Stimulated activated naive B cell treated with anti-CD40 and anti-IgM and Interleukin-4, amounts not matched to agents 10 μg/mL and 1 μg/mL and 100 μg/mL, for 72 hours (primary cell): Measurements from ENCODE around the gene MIEF1.
A peak's percentile ranks its signal among the peaks of the same experiment; 100 is the strongest.

Experiments
- ATAC-seq, 2 donors: fragments of 150-1000 bp; cut with Tn5 transposase; replicated peaks; 2 replicates each; pipeline ENCODE4 v1.10.0; 2021; ENCODE audit warnings: moderate library complexity in 1 of 2
- DNase-seq: peaks from one replicate; pipeline ENCODE4 v3.0.0; 2021
- H3K27ac Mint-ChIP-seq: one replicate; pipeline ENCODE4 v1.8.0; 2022; ENCODE audit warnings: mild to moderate bottlenecking, mixed read lengths
- H3K27me3 Mint-ChIP-seq, 2 donors: one replicate each; pipeline ENCODE4 v1.8.0; 2022; ENCODE audit warnings: mixed read lengths in 2 of 2
- H3K36me3 Mint-ChIP-seq, 2 donors: one replicate each; pipeline ENCODE4 v1.8.0; 2022; ENCODE audit warnings: mixed read lengths in 2 of 2, mild to moderate bottlenecking in 1 of 2
- H3K4me1 Mint-ChIP-seq, 2 donors: one replicate each; pipeline ENCODE4 v1.8.0; 2022; ENCODE audit warnings: mixed read lengths in 2 of 2, mild to moderate bottlenecking in 1 of 2
- H3K4me3 Mint-ChIP-seq, 2 donors: one replicate each; pipeline ENCODE4 v1.8.0; 2022; ENCODE audit warnings: mild to moderate bottlenecking in 2 of 2, mixed read lengths in 2 of 2, moderate library complexity in 1 of 2
- H3K9me3 Mint-ChIP-seq, 2 donors: one replicate each; pipeline ENCODE4 v1.8.0; 2022; ENCODE audit warnings: mixed read lengths in 2 of 2, mild to moderate bottlenecking in 1 of 2

The MIEF1 gene

DNA sequence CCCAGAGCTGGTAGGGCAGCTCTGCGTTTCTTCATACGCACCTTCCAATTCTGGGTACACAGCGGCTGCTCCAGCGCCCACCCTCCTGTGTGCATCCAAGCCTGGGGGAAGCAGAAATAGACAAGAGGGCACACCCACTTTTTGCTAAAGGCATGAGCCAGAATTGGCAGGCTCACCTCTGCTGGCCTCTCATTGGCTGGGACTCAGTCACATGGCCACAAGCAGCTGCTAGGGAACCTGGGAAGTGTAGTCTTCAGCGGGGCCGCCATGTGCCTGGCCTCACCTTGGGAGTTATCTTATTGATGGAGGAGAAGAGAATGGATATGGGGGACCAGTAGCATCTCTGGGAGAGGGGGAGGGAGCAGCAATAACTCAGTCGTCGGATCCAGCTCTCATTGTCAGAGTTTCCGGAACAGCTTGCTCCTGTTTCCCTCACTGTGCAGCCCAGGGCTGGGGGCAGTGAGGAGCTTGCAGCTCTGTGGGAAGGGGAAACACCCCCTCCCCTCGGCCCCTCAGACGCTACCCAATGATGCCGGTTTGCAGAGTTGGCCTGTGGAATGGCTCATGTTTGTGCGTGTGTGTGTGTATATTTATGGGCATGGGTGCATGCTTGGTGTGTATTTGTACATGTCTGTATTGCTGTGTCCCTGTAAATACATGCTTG is 11.8 kb upstream of the MIEF1 start:
- H3K27me3 Mint-ChIP-seq, result no peaks in the 10 kb centered on the region
- H3K4me3 Mint-ChIP-seq, result peak overlapping the region; percentile 44 to 68
- peak overlapping the region; percentile 0 for H3K27ac Mint-ChIP-seq

DNA sequence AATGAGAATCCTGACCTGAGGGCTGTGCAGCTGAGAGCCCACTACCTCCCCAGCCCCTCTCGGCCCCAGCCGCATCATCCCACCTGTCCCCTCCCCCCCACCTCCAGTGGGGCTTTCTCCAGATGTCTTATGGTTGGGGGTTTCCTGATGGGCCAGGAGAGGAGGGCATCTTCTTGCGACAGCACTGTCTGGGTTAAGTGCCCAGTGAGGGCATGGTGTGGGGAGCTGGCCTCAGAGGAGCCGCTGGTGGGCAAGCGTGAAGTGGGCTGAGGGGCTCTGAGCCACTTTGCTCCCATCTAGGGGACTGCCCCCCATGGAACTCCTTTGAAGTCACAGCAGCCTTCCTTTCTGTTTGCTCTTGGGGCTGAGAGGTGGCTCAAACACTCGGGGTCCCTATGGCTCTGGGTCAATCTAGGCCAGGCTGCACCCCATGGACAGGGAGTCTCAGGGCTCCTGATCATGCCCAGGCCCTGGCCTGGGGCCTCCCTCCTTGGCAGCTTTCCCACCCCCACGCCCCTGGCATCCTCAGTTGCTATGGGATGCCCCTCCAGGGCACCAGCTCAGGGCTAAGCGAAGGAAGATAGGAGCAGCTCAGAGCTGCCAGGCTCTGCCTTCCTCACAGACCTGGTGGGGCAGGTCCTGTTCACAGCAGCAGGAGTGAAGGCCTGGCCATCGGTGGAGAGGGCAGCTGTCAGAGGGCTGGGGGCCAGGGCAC is 11.0 kb upstream of the MIEF1 start:
- H3K9me3 Mint-ChIP-seq, result no peaks in the 10 kb centered on the region
- no peak for DNase-seq
- ATAC-seq, result no peak
- H3K36me3 Mint-ChIP-seq, result peaks cover 4 to 8% of the 10 kb centered on the region in 2 donors
- no peak overlapping the region for H3K4me3 Mint-ChIP-seq
- no peak overlapping the region for H3K27ac Mint-ChIP-seq
- no peaks in the 10 kb centered on the region for H3K27me3 Mint-ChIP-seq
- peaks cover 28 to 42% of the 10 kb centered on the region in 2 donors for H3K4me1 Mint-ChIP-seq

More for the DNA sequence above, 11.8 kb upstream of the MIEF1 start:
- Mint-ChIP-seq H3K9me3 (no peaks in the 10 kb centered on the region), H3K4me1 (peaks cover 26 to 34% of the 10 kb centered on the region in 2 donors), H3K36me3 (peaks cover 4 to 8% of the 10 kb centered on the region in 2 donors)
- ATAC-seq (peak; percentile 99 to 100), DNase-seq (peak; percentile 72)

DNA sequence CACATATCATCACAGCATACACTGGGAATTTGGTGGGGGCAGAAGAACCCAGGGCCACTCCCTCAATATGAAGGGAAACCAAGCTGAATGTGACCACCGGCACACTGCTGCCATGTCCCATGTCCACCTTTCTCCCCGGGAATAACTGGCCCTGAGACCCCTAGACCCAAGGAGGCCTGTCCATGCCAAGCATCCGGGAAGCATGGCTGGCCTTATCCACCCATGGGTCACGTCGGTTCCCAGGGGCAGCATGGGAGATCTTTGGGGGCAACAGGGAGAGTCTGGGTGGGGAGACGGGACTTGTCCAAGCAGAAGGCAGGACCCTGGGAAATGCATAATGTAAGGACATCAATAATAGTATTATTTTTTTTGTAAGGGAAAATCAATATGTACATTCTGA is 10.4 kb upstream of the MIEF1 start:
- no peaks in the 10 kb centered on the region for H3K9me3 Mint-ChIP-seq
- H3K27ac Mint-ChIP-seq, result no peak overlapping the region
- no peak overlapping the region for H3K4me3 Mint-ChIP-seq
- H3K36me3 Mint-ChIP-seq, result peaks cover 4 to 8% of the 10 kb centered on the region in 2 donors
- no peaks in the 10 kb centered on the region for H3K27me3 Mint-ChIP-seq
- ATAC-seq, result no peak
- DNase-seq, result no peak
- H3K4me1 Mint-ChIP-seq, result peaks cover 31 to 47% of the 10 kb centered on the region in 2 donors

DNA sequence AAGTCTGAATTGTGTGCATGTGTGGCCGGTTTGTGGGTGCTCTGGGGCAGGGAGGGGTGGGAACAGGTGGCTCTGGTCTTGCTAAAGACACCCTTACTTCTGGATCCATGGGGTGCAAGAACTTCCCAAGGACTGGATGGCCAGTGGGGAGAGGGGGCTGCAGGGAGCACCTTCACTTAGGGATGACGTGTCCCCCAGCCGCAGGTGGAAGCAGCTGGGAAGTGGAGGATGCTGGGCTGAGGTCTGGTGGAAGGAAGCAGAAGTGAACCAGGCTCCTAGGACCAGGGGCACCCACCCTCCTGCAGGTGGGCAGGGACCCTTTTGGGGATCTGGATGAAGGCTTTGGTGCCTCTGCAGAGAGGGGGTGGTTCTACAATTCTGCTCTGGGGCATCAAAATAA is 9.9 kb upstream of the MIEF1 start:
- Mint-ChIP-seq H3K4me1 (peaks cover 31 to 50% of the 10 kb centered on the region in 2 donors), H3K27me3 (no peaks in the 10 kb centered on the region), H3K9me3 (no peaks in the 10 kb centered on the region), H3K4me3 (no peak overlapping the region), H3K36me3 (peaks cover 4 to 8% of the 10 kb centered on the region in 2 donors), H3K27ac (no peak overlapping the region)
- DNase-seq (no peak), ATAC-seq (no peak)

DNA sequence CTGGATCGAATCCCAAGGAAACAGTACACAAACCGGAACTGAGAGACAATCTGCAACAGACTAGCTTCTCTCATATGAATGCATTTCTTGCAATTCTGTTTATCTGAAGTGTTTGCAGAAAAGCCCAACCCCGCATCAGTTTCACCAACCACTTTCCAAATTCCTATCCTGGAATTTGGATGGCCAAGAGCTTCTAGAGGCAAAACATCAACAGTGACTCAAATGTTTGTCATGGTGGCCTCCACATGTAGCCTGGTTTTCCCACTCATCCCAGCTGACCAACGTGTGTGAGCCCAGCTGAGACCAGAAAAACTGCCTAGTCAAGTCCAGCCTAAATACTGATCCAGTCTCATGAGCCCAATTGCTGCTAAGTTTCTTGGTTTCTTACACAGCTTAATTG is 8.3 kb upstream of the MIEF1 start:
- no peak overlapping the region for H3K27ac Mint-ChIP-seq

DNA sequence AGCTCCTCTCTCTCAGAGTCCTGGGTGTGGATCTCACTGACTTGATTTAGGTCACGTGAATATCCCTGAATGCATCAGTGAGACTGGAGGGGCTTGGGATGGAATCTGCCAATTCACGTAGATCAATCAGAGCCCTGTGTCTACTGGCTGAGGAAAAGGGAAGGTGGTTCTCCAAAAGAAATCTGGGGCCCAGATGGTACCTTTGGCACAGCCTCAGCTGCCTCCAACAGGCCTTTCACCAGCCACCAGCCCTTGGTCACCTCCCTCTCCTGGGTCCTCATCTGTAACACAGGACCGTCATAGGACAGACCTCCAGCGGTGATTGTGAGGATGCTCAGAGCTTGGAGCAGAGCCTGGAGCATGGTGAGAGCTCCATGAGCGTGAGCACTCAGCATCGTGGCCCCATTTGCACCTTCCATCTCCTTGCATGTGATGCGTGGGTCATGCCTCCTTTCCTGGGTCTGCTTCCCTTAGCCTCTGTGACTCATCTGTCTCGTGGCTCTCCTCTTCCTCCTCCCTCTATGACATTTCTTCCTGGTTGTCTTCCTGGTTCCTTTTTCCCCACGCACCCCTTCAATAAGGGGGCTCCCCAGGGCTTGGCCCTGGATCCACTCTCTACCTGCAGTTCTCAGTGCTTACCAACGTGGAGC is 7.5 kb upstream of the MIEF1 start:
- H3K4me1 Mint-ChIP-seq, result peaks cover 29 to 43% of the 10 kb centered on the region in 2 donors
- no peaks in the 10 kb centered on the region for H3K36me3 Mint-ChIP-seq

More for the DNA sequence above, 8.3 kb upstream of the MIEF1 start:
- peaks cover 31 to 50% of the 10 kb centered on the region in 2 donors for H3K4me1 Mint-ChIP-seq
- H3K9me3 Mint-ChIP-seq, result no peaks in the 10 kb centered on the region
- DNase-seq (no peak), ATAC-seq (no peak)
- no peak overlapping the region for H3K4me3 Mint-ChIP-seq
- no peaks in the 10 kb centered on the region for H3K36me3 Mint-ChIP-seq
- no peaks in the 10 kb centered on the region for H3K27me3 Mint-ChIP-seq

DNA sequence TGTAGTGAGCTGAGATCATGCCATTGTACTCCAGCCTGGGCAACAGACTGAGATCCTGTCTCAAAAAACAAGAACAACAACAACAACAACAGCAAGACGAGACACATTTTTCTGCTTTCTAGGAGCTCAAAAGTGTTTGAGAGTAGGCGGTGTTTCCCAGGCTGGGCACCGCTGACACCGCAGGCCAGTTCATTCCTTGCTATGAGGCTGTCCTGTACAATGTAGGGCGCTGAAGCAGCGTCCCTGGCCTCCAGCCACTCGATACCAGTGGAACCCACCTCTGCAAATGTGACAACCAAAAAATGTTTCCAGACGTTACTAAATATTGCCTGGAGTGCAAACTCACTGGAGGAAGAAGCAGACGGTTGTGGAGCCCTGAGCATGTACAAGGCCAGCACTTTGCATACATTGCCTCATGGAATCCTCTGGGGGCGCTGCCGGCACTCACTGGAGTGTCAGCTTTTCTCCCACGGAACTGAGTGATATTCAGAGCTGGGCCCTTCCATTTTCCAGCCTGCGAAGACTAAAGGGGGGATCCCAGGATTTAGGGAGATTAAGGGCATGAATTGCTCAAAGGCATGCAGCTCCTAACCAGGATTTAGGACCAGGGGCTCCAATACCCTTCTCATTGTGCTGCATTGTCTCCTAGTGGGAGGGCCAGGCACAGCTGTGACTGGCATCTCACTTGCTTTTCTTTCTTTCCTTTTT is 5.8 kb upstream of the MIEF1 start:
- ATAC-seq (peak; percentile 89), DNase-seq (peak; percentile 40)
- Mint-ChIP-seq H3K27me3 (no peaks in the 10 kb centered on the region), H3K4me1 (peaks cover 22 to 38% of the 10 kb centered on the region in 2 donors), H3K36me3 (no peaks in the 10 kb centered on the region), H3K4me3 (no peak overlapping the region), H3K9me3 (no peaks in the 10 kb centered on the region), H3K27ac (no peak overlapping the region)

More for the DNA sequence above, 7.5 kb upstream of the MIEF1 start:
- H3K27ac Mint-ChIP-seq, result no peak overlapping the region
- H3K27me3 Mint-ChIP-seq, result no peaks in the 10 kb centered on the region
- ATAC-seq (no peak), DNase-seq (no peak)
- H3K9me3 Mint-ChIP-seq, result no peaks in the 10 kb centered on the region
- no peak overlapping the region for H3K4me3 Mint-ChIP-seq

DNA sequence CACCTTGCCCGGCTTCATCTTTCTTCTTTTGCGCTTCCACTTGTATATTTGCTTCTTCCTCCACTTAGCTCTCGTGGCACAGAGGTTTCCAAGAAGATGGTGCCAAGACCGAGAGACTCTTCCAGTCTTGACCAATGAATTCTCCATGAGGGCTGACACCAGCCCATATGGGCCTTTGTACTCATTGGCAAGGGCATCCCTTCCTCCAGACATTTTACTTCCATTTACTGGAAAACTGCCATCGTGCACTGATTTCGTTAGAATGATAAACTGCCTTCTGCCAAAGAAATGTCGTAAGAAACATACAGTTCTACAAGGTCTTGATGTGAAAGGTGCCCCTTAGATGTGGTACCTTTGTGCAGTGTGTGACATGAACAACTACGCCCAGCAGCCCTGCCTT is 4.7 kb upstream of the MIEF1 start:
- Mint-ChIP-seq H3K4me1 (peaks cover 25 to 45% of the 10 kb centered on the region in 2 donors), H3K36me3 (peaks cover 3 to 4% of the 10 kb centered on the region in 2 donors), H3K4me3 (no peak overlapping the region), H3K9me3 (no peaks in the 10 kb centered on the region), H3K27ac (no peak overlapping the region), H3K27me3 (no peaks in the 10 kb centered on the region)
- ATAC-seq (no peak), DNase-seq (no peak)

DNA sequence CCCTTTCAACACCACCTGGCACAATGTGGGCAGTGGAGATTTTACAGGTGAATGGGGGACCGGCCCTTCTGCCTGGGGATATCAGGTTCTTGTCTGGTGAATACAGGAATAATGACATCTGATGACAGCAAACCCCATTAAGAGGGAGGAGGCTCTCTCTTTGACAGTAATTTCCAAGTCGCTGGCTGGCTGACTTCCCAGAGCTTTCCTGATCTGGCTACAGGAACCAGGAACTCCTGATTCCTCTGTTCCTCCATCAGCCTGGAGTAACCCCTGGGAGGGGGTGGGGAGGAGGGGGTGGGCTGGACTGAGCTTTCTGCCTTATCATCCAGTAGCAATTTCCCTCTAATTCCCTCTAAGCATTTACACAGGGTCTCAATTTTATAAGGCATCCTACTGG is 3.7 kb upstream of the MIEF1 start:
- no peak overlapping the region for H3K27ac Mint-ChIP-seq
- H3K4me1 Mint-ChIP-seq, result peaks cover 20 to 42% of the 10 kb centered on the region in 2 donors
- no peak for DNase-seq
- no peak for ATAC-seq
- no peaks in the 10 kb centered on the region for H3K27me3 Mint-ChIP-seq
- H3K4me3 Mint-ChIP-seq, result no peak overlapping the region
- H3K36me3 Mint-ChIP-seq, result peaks cover 3 to 4% of the 10 kb centered on the region in 2 donors
- no peaks in the 10 kb centered on the region for H3K9me3 Mint-ChIP-seq

DNA sequence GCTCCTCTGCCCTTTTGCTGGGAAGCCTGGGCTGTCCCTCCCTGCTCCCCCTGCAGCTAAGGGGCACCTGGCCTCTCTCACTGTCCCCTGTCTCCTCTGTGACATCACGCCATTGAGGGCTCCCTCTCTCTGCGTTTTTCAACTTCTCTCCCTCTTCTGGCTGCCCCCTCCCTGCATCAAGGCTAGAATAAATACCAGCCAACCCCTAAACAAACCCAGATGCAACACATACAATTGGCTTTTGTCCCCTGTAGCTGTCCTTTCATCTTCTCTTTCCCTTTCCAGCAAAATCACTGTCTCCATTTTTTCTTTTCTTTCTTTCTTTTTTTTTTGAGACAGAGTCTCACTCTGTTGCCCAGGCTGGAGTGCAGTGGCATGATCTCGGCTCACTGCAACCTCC is 3.3 kb upstream of the MIEF1 start:
- Mint-ChIP-seq H3K9me3 (no peaks in the 10 kb centered on the region), H3K36me3 (peaks cover 3 to 8% of the 10 kb centered on the region in 2 donors), H3K27me3 (no peaks in the 10 kb centered on the region), H3K27ac (peak overlapping the region; percentile 60), H3K4me3 (no peak overlapping the region), H3K4me1 (peaks cover 22 to 42% of the 10 kb centered on the region in 2 donors)
- ATAC-seq, result no peak
- DNase-seq, result no peak

DNA sequence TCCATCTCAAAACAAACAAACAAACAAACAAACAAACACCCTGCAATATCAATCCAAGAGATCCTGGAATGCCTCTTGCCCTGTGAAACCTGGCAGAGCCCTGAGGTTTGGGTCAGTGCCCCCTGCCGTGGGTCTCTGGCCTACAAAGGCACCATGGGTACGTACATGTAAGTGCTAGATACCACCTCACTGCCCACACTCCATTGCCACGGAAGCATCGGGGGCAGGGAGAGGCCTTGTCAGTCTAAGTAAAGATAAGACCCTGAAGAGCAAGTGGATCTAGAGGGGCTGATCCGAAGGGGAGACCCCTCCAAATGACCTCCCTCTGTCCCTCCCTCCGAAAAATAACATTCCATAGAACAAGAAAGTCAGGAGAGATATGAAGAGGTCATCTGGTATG is 2.0 kb upstream of the MIEF1 start:
- H3K27ac Mint-ChIP-seq, result no peak overlapping the region
- no peaks in the 10 kb centered on the region for H3K27me3 Mint-ChIP-seq
- peaks cover 10 to 16% of the 10 kb centered on the region in 2 donors for H3K36me3 Mint-ChIP-seq
- H3K4me1 Mint-ChIP-seq, result peaks cover 19 to 47% of the 10 kb centered on the region in 2 donors
- DNase-seq (no peak), ATAC-seq (no peak)
- no peaks in the 10 kb centered on the region for H3K9me3 Mint-ChIP-seq
- no peak overlapping the region for H3K4me3 Mint-ChIP-seq

DNA sequence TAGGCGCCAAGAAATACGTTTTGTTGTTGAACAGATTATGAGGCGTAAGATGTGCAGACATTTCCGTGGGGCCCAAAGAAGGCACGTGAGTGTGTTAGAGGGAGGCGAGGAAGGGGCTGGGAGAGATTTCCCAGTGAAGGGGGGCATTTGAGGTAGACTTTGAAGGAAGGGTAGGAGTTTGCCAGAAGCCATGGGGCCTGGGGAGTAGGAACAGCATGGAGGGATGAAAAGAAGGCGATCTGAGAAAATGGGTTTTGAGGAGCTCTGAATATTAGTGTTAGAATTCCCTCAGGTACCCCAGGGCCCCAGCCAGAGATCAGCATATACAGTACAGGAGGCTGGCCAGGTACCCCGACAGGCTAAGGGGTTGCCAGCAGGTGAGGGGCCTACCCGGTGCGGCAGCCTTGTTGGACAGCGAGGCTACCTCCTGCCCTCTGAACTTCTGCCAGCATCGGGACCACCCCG is 414 bp upstream of the MIEF1 start:
- Mint-ChIP-seq H3K9me3 (no peaks in the 10 kb centered on the region), H3K27ac (peak overlapping the region; percentile 94), H3K4me1 (peaks cover 23 to 42% of the 10 kb centered on the region in 2 donors), H3K27me3 (no peaks in the 10 kb centered on the region), H3K4me3 (peak overlapping the region; percentile 86 to 95), H3K36me3 (peaks cover 23 to 31% of the 10 kb centered on the region in 2 donors)
- ATAC-seq (peak; percentile 45 to 51), DNase-seq (no peak)

DNA sequence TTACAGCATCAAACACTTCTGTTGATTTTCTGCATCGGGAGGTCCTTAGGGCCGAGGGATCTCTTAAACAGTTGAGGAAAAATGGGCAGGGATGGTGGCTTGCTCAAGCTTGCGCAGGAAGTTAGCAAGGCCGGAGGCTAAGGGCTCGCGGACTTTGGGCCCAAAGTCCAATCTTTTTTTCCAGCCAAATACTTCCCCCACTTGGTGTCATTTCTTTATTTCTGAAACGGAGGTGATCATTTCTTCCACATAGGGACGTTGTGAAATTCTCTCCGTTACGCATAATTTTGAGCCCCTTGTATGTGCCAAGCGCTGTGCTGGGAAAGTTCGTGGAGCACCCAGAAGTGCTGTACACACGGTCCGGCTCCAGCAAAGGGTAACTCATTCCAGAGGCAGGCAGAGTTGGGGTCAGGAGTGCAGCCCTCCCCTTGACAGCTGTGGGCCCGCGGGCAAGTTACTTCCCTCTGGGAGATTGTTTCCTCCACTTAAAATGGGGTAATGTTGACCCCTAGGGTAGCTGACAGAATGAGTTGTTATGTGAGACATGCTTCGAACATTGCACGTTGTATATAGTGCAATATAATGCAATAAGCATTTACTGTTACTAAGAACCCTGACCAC is 809 bp downstream of the MIEF1 start:
- DNase-seq (no peak), ATAC-seq (no peak)
- no peaks in the 10 kb centered on the region for H3K9me3 Mint-ChIP-seq
- H3K36me3 Mint-ChIP-seq, result peaks cover 25 to 33% of the 10 kb centered on the region in 2 donors
- peaks cover 23 to 43% of the 10 kb centered on the region in 2 donors for H3K4me1 Mint-ChIP-seq
- peak overlapping the region; percentile 79 for H3K27ac Mint-ChIP-seq
- no peaks in the 10 kb centered on the region for H3K27me3 Mint-ChIP-seq
- H3K4me3 Mint-ChIP-seq, result peak overlapping the region; percentile 86 to 95

DNA sequence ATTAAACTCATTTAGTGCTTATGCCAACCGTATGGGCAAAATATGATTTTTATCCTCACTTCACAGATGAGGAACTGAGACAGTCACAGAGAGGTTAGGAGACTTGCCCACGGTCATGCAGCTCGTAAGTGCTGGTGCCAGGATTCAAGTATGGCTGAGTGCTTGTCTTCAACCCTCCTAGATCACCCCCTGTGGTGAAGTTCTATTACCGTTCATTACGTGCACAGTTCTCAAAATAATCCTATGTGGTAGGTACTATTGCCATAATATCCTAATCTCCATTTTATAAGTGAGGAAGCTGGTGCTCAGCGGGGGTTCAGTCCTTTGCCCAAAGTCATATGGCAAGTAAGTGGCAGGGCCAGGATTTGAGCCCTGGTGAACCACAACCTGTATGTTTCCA is 1.5 kb downstream of the MIEF1 start:
- Mint-ChIP-seq H3K4me3 (peak overlapping the region; percentile 86 to 95), H3K27me3 (no peaks in the 10 kb centered on the region), H3K36me3 (peaks cover 28 to 40% of the 10 kb centered on the region in 2 donors), H3K27ac (peak overlapping the region; percentile 79), H3K9me3 (no peaks in the 10 kb centered on the region), H3K4me1 (peaks cover 28 to 50% of the 10 kb centered on the region in 2 donors)
- no peak for DNase-seq
- peak in 1 of 2 donors; percentile 14 for ATAC-seq
